HG02678 (cell line): ENCODE data around the gene INHA.

Experiments
- ATAC-seq: cut with Tn5 transposase; IDR thresholded peaks from one replicate; pipeline ENCODE4 v1.9.1; 2021; ENCODE audit warnings: mild to moderate bottlenecking, moderate library complexity; ENCODE audit not compliant: unreplicated experiment

INHA gene

GRCh38 chr2:219571311-219572236, 536 bp upstream of the INHA start, which contains the start of gene OBSL1:
OBSL1 (minus strand) TSS chr2:219571539; CDS start chr2:219571232, 307 bp downstream.
- no peak for ATAC-seq

- ATAC-seq, result no peak
These were observed 1.1 kb downstream of the INHA start for GRCh38 chr2:219573166-219573565.

GRCh38 chr2:219574484-219575311, 2.6 kb downstream of the INHA start:
- ATAC-seq, result no peak

- ATAC-seq, result no peak
These were observed 3.7 kb downstream of the INHA start for GRCh38 chr2:219575566-219576504.

- ATAC-seq, result no peak
These were observed 4.6 kb downstream of the INHA start for GRCh38 chr2:219576505-219577388.

GRCh38 chr2:219578811-219579613, 6.9 kb downstream of the INHA start:
- no peak for ATAC-seq

- ATAC-seq, result no peak
These were observed 9.2 kb downstream of the INHA start for GRCh38 chr2:219581346-219581745.

- no peak for ATAC-seq
These were observed 19.0 kb downstream of the INHA start for GRCh38 chr2:219591091-219591490.

- no peak for ATAC-seq
These were observed 20.6 kb downstream of the INHA start for GRCh38 chr2:219592736-219593135.

GRCh38 chr2:219593154-219593553, 21.0 kb downstream of the INHA start:
- ATAC-seq, result no peak

- ATAC-seq, result no peak
These were observed 23.1 kb downstream of the INHA start for GRCh38 chr2:219595256-219595655.

DNA sequence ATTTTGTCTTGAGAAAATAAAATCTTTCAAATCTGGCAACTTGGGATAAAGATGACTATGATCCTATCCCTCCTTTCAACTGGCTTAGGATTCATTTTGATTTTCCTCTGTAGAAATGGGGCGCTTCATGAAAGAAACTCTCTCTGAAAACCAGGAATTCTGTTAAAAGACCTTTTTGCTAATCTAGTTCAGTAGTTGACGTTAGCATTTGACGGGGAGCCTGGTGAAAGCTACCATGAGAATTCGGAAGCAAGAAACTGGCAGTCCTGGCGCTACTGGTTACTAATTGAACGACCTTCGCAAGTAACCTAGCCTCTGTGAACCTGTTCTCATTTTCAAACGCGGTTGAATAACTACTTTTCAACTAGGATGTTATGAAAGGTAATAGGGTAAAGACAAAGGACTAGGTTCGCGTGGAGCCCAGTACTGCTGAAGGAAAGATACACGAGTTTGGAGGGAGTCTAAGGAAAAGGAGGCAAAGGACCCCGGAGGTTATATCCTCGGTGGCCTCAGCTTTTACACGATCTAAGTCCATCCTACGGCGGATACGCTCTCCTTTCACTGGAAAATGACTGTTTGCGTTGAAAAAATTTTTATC, 24.9 kb downstream of the INHA start:
- ATAC-seq, result peak; percentile 5

DNA sequence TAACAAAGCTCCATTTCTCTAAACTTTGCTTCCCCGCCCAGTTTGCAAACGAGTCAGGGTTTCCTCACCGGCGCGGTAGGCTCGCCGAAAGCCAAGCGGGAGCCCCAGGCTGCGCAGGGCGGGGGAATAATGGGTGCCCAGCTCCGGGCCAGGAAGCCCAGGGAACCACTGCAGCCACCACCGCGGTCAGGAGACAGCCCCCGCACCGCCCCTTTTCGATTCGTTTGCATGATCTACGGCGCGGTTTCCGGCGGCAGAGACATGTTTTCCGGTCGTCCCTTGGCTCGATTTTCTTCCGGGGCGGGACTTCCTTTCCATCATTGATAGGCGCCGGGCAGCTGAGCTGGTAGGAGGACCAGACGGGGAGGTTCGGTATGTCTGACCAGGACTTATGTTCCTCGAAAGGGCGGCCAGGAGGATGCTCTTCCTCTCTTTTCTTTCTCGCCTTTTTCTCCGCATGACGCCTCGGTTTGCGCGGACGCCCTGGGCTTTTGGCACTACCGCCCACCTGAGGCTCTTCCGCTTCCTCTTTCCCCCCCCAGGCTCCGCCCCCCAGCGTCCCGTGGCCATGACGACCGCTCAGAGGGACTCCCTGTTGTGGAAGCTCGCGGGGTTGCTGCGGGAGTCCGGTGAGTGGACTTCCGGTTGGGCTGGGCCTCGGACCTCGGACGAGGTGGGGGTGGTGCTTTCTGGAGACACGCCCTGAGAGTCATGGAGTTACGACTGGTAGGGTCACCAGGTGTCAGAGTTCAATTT, 25.6 kb downstream of the INHA start, which contains the start of gene STK11IP:
Gene STK11IP (plus strand): TSS at position 306 of the 756 bp plus-strand sequence. CDS start 263 bp downstream, at position 569.
- ATAC-seq, result peak; percentile 93

DNA sequence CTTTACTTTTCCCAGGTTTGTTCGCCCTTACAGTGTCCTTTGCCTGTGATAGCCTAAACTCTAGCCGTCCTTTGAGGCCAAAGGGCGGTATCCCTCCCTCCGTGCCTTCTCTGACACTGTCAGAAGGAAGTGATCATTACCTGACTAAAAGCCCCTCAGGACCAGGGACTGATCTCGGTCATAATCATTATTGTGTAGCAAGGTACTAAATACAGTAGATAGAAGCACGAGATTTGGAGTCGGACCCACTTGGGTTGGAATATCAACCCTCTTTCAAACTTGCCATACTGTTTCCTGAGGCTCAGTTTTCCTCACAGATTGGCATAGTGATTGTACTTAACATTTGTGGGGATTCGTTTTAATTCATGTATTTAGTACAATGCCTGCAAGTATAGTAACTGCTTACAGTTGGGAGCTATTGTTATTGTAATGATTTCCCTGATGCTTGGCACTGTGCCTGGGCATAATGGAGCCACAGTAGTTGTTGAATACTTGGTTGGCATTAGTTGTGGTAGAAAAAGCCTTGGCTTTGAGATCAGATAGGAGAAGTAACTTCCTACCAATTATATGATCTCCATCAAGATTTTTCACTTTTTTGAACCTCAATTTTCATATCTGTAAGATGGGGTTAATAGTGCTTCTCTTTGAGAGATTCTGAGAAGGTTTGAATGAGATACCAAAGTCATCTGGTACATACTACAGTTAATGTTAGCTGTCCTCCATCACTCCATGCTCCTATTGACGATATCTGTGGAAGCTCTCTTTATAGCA, 26.4 kb downstream of the INHA start:
- ATAC-seq, result no peak

GRCh38 chr2:219603771-219604170, 31.7 kb downstream of the INHA start:
- ATAC-seq, result no peak

DNA sequence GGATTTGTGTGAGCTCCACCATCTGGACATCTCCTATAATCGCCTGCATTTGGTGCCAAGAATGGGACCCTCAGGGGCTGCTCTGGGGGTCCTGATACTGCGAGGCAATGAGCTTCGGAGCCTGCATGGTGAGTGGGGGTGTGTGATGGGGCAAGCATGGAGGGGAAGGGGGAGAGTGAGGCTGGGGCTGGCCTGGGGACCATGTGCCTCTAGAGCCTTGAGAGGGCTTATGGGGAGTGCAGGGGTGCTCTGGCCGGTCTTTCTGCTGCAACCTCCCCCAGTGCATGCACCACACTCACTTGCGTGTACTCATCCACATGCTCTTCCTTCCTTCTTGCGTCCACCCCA, 33.5 kb downstream of the INHA start:
- no peak for ATAC-seq

- ATAC-seq, result no peak
These were observed 35.8 kb downstream of the INHA start for GRCh38 chr2:219607931-219608330.
